Testis (tissue), 2 donors: ENCODE results near the gene CDH13.

Experiments
- CTCF ChIP-seq, 3 experiments: fragments of 450-650 bp in 2 of 3; fragments of 200-600 bp in 1 of 3; sonication (generic) in 1 of 3; IDR thresholded peaks; one replicate each; pipeline ENCODE4 v1.5.1; 2016 to 2019; ENCODE audit warnings: antibody characterized with exemption in 3 of 3, mild to moderate bottlenecking in 2 of 3, moderate library complexity in 1 of 3
- POLR2A ChIP-seq: fragments of 450-650 bp; IDR thresholded peaks from one replicate; pipeline ENCODE4 v1.6.1; 2017; ENCODE audit warnings: antibody characterized with exemption, mild to moderate bottlenecking, moderate library complexity

- no peak for TF ChIP-seq CTCF (IDR thresholded peaks at IDR 0.05)
- TF ChIP-seq POLR2A: no peak
Measured at GRCh38 chr16:83723244-83723643, 1096.5 kb downstream of the CDH13 start.
